ENCODE measurements around the gene KRI1.
"Not testable (repeated sequence)": the region's sequence is repeated elsewhere in the genome, so short reads cannot be mapped to it uniquely, and the experiment has no call there.

The KRI1 gene

GRCh38 chr19:10580979-10581631 lies 15.3 kb upstream of the KRI1 start:
- Histone ChIP-seq H3K9me3 (no peaks in the 10 kb centered on the region), H3K36me3 (no peaks in the 10 kb centered on the region), H3K4me3 (ENCODE audit: low read depth, low read length) (peak overlapping the region; percentile 39), H3K27me3 (no peaks in the 10 kb centered on the region; the same call in 1 of the 2 replicates), H3K4me1 (no peaks in the 10 kb centered on the region)
- DNase-seq = peak; percentile 91
- TF ChIP-seq CTCF (IDR thresholded peaks at IDR 0.05; ENCODE audit: low read depth, low read length) = peak; percentile 100

- Histone ChIP-seq H3K36me3 (no peaks in the 10 kb centered on the region), H3K4me3 (ENCODE audit: low read depth, low read length) (no peak overlapping the region), H3K4me1 (no peaks in the 10 kb centered on the region), H3K27me3 (no peaks in the 10 kb centered on the region), H3K9me3 (no peaks in the 10 kb centered on the region)
- DNase-seq = no peak
- no peak for TF ChIP-seq CTCF (IDR thresholded peaks at IDR 0.05; ENCODE audit: low read depth, low read length)
Observed at GRCh38 chr19:10577951-10578350, 12.1 kb upstream of the KRI1 start.

DNA sequence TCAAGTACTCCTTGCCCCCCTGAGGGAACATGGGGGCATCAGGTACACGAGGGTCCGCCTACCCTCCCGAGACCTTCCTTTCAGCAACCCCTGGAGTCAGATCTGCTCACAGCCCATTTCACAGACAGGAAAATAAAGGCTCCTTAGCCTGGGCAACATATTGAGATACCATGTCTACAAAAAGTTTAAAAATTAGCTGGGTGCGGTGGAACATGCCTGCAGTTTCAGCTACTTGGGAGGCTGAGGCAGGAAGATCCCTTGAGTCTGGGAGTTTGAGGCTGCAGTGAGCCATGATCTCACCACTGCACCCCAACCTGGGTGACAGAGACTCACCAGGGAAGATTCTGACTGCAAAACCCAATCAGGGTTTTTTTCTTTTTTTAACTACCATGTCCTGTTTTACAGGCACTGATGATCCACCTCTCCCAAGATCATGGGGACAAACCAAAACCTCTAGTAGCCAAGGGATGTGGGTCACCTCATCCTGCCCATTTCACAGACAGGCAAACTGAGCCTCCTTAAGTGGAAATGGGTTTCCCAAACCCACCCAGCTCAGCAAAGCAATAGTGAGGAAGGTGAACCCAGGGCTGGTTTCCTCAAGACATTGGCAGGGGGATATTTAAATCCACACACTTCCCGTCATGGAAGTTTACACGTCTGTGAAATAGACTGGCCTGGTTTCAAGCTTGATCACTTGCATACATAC lies 9.4 kb upstream of the KRI1 start:
- Histone ChIP-seq H3K9me3 (no peaks in the 10 kb centered on the region), H3K4me3 (ENCODE audit: low read depth, low read length) (no peak overlapping the region), H3K27me3 (no peaks in the 10 kb centered on the region), H3K36me3 (no peaks in the 10 kb centered on the region), H3K4me1 (no peaks in the 10 kb centered on the region)
- DNase-seq = no peak
- no peak for TF ChIP-seq CTCF (IDR thresholded peaks at IDR 0.05; ENCODE audit: low read depth, low read length)

GRCh38 chr19:10574462-10574861 lies 8.7 kb upstream of the KRI1 start:
- Histone ChIP-seq H3K36me3 (no peaks in the 10 kb centered on the region), H3K4me1 (no peaks in the 10 kb centered on the region), H3K27me3 (no peaks in the 10 kb centered on the region), H3K4me3 (ENCODE audit: low read depth, low read length) (no peak overlapping the region), H3K9me3 (no peaks in the 10 kb centered on the region)
- no peak for TF ChIP-seq CTCF (IDR thresholded peaks at IDR 0.05; ENCODE audit: low read depth, low read length)
- no peak for DNase-seq

DNA sequence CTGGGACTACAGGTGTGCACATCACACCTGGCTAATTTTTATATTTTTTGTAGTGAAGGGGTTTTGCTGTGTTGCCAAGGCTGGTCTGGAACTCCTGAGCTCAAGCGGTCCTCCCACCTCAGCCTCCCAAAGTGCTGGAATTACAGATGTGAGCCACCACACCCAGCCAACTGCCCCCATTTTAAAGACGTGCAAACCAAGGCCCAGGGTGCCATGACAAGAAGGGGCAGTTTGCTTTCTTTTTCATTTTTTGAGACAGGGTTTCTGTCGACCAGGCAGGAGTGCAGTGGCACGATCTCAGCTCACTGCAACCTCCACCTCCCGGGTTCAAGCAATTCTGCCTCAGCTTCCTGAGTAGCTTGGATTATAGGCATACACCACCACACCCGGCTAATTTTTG lies 8.0 kb upstream of the KRI1 start:
- DNase-seq; H3K9me3 ChIP-seq; H3K4me3 ChIP-seq (ENCODE audit: low read depth, low read length); H3K4me1 ChIP-seq; H3K27me3 ChIP-seq; H3K36me3 ChIP-seq: not testable (repeated sequence)

DNA sequence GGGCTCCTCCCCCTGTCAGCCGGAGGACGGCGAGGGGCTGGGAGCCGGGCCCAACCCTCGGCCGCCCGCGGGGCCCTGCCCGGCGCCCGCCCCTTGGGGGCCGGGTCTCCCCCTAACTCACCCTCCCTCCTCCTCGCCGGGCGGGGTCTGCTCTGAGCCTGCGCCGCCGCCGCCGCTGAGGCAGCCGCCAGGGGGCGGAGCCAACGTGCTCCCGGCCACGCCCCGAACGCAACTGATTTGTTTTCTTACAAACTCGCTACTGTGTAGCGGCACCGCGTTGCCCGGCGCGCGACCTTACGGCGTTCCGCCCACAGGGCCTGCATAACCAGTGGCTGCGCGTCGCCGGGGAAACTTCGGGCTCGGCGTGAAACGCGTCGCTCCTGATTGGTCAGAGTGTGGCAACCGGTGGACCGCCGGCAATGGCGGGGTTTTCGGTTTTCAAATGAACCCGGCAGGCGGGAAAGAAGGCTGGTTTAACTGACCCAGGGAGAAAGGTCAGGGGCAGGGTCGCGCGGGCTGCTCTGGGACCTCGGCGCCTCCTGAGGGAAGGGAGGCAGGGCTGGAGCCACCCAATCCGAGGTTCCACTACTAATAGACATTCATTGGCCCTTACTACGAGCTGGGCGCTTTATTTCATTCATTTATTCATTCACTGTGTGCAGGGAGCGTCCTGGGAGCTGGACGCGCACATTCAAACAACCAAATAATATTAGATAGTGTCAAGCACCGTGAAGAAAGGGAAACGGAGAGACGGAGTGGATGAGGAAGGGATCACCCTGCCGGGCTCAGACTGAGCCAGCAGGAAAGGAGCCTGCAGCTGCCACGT lies 3.2 kb upstream of the KRI1 start, which contains the start of gene CDKN2D:
CDKN2D (minus strand) TSS at position 154 of the 826 bp plus-strand sequence. CDS start 326 bp downstream, outside the sequence.
- no peaks in the 10 kb centered on the region; the same call in 1 of the 2 replicates for H3K36me3 ChIP-seq
- peaks cover 5% of the 10 kb centered on the region for H3K4me1 ChIP-seq
- no peak for TF ChIP-seq CTCF (IDR thresholded peaks at IDR 0.05; ENCODE audit: low read depth, low read length)
- peak; percentile 100 for DNase-seq
- H3K9me3 ChIP-seq = no peaks in the 10 kb centered on the region
- no peaks in the 10 kb centered on the region for H3K27me3 ChIP-seq
- H3K4me3 ChIP-seq (ENCODE audit: low read depth, low read length) = peak within 1 kb of the TSS; percentile 67
